ENCODE results near the gene INTS2.

Gene INTS2

GRCh38 chr17:61842899-61843298, 84.9 kb downstream of the INTS2 start:
- H3K9ac ChIP-seq (ENCODE audit: low read length), result no peak overlapping the region
- H3K4me3 ChIP-seq (ENCODE audit: low read length), result no peak overlapping the region
- H3K36me3 ChIP-seq (ENCODE audit: control insufficient read depth, insufficient read depth, low read length), result no peaks in the 10 kb centered on the region
- H3K27ac ChIP-seq (ENCODE audit: low read depth, low read length), result no peak overlapping the region
- no peaks in the 10 kb centered on the region for H3K4me1 ChIP-seq (ENCODE audit: control insufficient read depth, insufficient read depth, low read length)
- H3K27me3 ChIP-seq (ENCODE audit: control insufficient read depth, insufficient read depth, low read length), result no peaks in the 10 kb centered on the region

- Histone ChIP-seq H3K27me3 (ENCODE audit: control insufficient read depth, insufficient read depth, low read length) (no peaks in the 10 kb centered on the region), H3K36me3 (ENCODE audit: control insufficient read depth, insufficient read depth, low read length) (no peaks in the 10 kb centered on the region), H3K9ac (ENCODE audit: low read length) (no peak overlapping the region), H3K4me3 (ENCODE audit: low read length) (no peak overlapping the region), H3K4me1 (ENCODE audit: control insufficient read depth, insufficient read depth, low read length) (no peaks in the 10 kb centered on the region), H3K27ac (ENCODE audit: low read depth, low read length) (no peak overlapping the region)
Measured at GRCh38 chr17:61839300-61839786, 88.4 kb downstream of the INTS2 start.

DNA sequence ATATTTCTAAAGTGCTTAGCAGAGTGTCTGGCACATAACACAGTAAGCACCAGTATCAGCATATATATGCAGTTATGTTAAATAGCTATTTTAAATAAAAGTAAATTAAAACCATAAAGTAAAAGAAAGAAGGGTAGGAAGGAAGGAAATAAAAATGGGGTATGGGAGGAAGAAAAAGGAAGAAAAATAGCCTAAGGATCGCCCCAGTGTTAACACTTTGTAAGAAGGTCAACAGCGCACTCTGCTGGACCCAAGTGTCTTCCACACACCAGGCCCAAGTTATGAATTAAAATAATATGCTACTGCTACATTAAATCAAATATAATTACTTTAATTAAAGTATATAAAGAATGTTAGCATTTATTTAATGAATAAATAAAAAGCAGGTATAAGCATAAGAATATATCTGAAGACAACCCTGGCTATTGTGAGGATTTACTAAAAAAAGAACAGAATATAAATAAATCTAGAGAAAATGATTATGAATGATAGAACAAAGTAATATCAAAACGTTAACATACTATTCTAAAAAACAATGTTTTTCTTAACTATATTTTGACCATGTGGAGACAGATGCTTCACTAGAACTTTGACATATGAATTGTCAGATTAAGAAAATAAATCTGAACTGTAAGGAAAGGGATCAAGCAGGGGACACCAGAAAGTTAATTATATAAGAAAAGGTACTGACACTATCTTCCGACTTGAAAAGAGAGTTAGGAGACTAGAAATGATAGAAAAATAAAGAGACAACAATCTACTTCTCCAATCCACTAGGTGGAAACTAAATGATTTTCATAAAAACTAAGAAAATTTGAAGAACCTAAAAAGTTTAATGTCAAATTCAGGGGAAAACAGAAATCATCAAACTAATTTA, 90.4 kb downstream of the INTS2 start:
- no peaks in the 10 kb centered on the region for H3K27me3 ChIP-seq (ENCODE audit: control insufficient read depth, insufficient read depth, low read length)
- H3K9ac ChIP-seq (ENCODE audit: low read length), result no peak overlapping the region
- H3K4me3 ChIP-seq (ENCODE audit: low read length), result no peak overlapping the region
- no peaks in the 10 kb centered on the region for H3K4me1 ChIP-seq (ENCODE audit: control insufficient read depth, insufficient read depth, low read length)
- H3K36me3 ChIP-seq (ENCODE audit: control insufficient read depth, insufficient read depth, low read length), result no peaks in the 10 kb centered on the region
- H3K27ac ChIP-seq (ENCODE audit: low read depth, low read length), result no peak overlapping the region

GRCh38 chr17:61836266-61837174, 91.3 kb downstream of the INTS2 start:
- Histone ChIP-seq H3K27me3 (ENCODE audit: control insufficient read depth, insufficient read depth, low read length) (no peaks in the 10 kb centered on the region), H3K4me3 (ENCODE audit: low read length) (no peak overlapping the region)

DNA sequence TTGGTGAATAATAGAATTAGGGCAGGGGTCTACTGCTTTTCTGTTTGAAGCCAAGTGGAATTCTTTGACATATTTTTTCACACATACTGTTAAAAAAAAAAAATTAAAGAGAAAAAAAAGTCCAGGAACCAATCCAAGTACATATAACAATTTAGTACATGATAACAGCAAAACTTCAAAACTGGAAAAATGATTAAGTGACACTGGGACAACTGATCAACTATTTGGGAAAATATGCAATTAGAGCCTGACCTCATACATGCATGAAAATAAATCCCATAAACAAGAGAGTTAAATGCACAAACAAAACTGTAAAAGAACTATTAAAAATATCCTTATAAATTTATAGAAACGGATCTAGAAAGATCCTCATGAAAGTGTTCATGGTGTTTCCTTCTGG, 92.2 kb downstream of the INTS2 start:
- Histone ChIP-seq H3K27me3 (ENCODE audit: control insufficient read depth, insufficient read depth, low read length) (no peaks in the 10 kb centered on the region), H3K9ac (ENCODE audit: low read length) (no peak overlapping the region), H3K27ac (ENCODE audit: low read depth, low read length) (no peak overlapping the region), H3K4me1 (ENCODE audit: control insufficient read depth, insufficient read depth, low read length) (no peaks in the 10 kb centered on the region), H3K36me3 (ENCODE audit: control insufficient read depth, insufficient read depth, low read length) (no peaks in the 10 kb centered on the region), H3K4me3 (ENCODE audit: low read length) (no peak overlapping the region)

More at GRCh38 chr17:61836266-61837174, 91.3 kb downstream of the INTS2 start:
- Histone ChIP-seq H3K9ac (ENCODE audit: low read length) (no peak overlapping the region), H3K4me1 (ENCODE audit: control insufficient read depth, insufficient read depth, low read length) (no peaks in the 10 kb centered on the region), H3K27ac (ENCODE audit: low read depth, low read length) (no peak overlapping the region), H3K36me3 (ENCODE audit: control insufficient read depth, insufficient read depth, low read length) (no peaks in the 10 kb centered on the region)

DNA sequence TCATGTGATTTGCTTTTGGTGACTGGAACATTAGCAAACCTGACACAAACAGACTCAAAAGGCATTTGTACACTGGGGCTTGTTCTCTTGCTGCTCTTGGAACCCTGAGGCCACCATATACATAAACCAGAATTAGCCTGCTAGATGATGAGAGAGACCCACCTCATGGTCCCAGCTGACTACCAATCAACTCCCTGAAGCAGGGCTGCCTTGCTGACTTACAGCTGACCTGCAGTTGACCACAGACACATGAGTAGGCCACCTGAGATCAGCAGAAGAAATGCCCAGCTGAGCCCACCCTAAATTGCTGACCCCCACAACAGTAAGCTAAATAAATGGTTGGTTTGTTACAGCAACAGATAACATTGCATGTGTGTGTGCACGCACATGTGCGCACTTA, 93.2 kb downstream of the INTS2 start:
- H3K4me1 ChIP-seq (ENCODE audit: control insufficient read depth, insufficient read depth, low read length), result no peaks in the 10 kb centered on the region
- H3K27me3 ChIP-seq (ENCODE audit: control insufficient read depth, insufficient read depth, low read length), result no peaks in the 10 kb centered on the region
- no peaks in the 10 kb centered on the region for H3K36me3 ChIP-seq (ENCODE audit: control insufficient read depth, insufficient read depth, low read length)
- H3K9ac ChIP-seq (ENCODE audit: low read length), result no peak overlapping the region
- no peak overlapping the region for H3K4me3 ChIP-seq (ENCODE audit: low read length)
- no peak overlapping the region for H3K27ac ChIP-seq (ENCODE audit: low read depth, low read length)

DNA sequence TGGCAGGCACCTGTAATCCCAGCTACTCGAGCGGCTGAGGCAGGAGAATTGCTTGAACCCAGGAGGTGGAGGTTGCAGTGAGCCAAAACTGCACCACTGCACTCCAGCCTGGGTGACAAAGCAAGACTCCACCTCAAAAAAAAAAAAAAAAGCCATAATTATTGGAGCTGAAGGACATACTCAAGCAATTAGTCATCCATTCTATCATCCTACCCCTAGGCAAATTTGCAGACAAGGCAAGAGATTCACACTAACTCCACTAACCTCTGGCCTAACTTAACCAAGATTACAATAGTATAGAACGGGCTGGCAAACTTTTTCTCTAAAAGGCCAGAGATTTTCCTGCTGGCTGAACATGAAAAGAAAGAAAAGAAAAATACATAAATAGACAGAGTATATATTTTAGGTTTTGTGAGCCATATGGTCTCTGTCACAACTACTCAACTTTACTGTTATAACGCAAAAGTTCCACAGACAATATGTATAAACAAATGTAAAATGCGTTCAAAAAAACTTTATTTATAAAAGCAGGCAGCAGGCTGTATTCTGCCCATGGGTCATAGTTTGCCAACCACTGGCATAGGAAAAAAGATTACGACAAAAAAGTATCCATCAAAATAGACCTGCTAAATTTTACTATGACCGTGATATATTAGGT, 94.1 kb downstream of the INTS2 start:
- Histone ChIP-seq H3K4me1 (ENCODE audit: control insufficient read depth, insufficient read depth, low read length) (no peaks in the 10 kb centered on the region), H3K9ac (ENCODE audit: low read length) (no peak overlapping the region), H3K36me3 (ENCODE audit: control insufficient read depth, insufficient read depth, low read length) (no peaks in the 10 kb centered on the region), H3K27me3 (ENCODE audit: control insufficient read depth, insufficient read depth, low read length) (no peaks in the 10 kb centered on the region), H3K27ac (ENCODE audit: low read depth, low read length) (no peak overlapping the region), H3K4me3 (ENCODE audit: low read length) (no peak overlapping the region)

- H3K4me3 ChIP-seq (ENCODE audit: low read length), result no peak overlapping the region
- H3K27ac ChIP-seq (ENCODE audit: low read depth, low read length), result no peak overlapping the region
- H3K27me3 ChIP-seq (ENCODE audit: control insufficient read depth, insufficient read depth, low read length), result no peaks in the 10 kb centered on the region
- H3K4me1 ChIP-seq (ENCODE audit: control insufficient read depth, insufficient read depth, low read length), result no peaks in the 10 kb centered on the region
- H3K9ac ChIP-seq (ENCODE audit: low read length), result no peak overlapping the region
- no peaks in the 10 kb centered on the region for H3K36me3 ChIP-seq (ENCODE audit: control insufficient read depth, insufficient read depth, low read length)
Measured at GRCh38 chr17:61832463-61832862, 95.3 kb downstream of the INTS2 start.

DNA sequence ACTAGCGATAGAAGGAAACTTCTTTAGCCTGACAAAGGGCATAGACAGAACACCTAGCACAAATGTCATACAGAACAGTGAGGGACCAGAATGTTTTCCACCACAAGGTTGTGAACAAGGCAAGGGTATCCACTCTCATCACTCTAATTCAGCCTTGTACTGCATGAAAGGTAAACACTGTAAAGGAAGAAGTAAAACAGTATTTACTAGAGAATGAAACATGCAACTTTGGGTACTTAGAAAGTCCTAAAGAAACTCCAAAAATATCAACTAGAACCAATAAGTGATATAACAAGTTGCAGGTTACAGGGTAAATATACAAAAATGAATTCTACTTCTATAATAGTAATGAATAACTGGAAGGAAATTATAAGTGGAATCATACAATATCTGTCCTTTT, 96.7 kb downstream of the INTS2 start:
- H3K4me1 ChIP-seq (ENCODE audit: control insufficient read depth, insufficient read depth, low read length), result no peaks in the 10 kb centered on the region
- H3K27me3 ChIP-seq (ENCODE audit: control insufficient read depth, insufficient read depth, low read length), result no peaks in the 10 kb centered on the region
- H3K4me3 ChIP-seq (ENCODE audit: low read length), result no peak overlapping the region
- H3K36me3 ChIP-seq (ENCODE audit: control insufficient read depth, insufficient read depth, low read length), result no peaks in the 10 kb centered on the region
- no peak overlapping the region for H3K9ac ChIP-seq (ENCODE audit: low read length)
- H3K27ac ChIP-seq (ENCODE audit: low read depth, low read length), result no peak overlapping the region

GRCh38 chr17:61828694-61829093, 99.1 kb downstream of the INTS2 start:
- no peaks in the 10 kb centered on the region for H3K4me1 ChIP-seq (ENCODE audit: control insufficient read depth, insufficient read depth, low read length)
- no peaks in the 10 kb centered on the region for H3K27me3 ChIP-seq (ENCODE audit: control insufficient read depth, insufficient read depth, low read length)
- no peak overlapping the region for H3K4me3 ChIP-seq (ENCODE audit: low read length)
- no peak overlapping the region for H3K9ac ChIP-seq (ENCODE audit: low read length)
- H3K27ac ChIP-seq (ENCODE audit: low read depth, low read length), result no peak overlapping the region
- no peaks in the 10 kb centered on the region for H3K36me3 ChIP-seq (ENCODE audit: control insufficient read depth, insufficient read depth, low read length)

- H3K9ac ChIP-seq (ENCODE audit: low read length), result no peak overlapping the region
- no peaks in the 10 kb centered on the region for H3K27me3 ChIP-seq (ENCODE audit: control insufficient read depth, insufficient read depth, low read length)
- no peaks in the 10 kb centered on the region for H3K4me1 ChIP-seq (ENCODE audit: control insufficient read depth, insufficient read depth, low read length)
- no peaks in the 10 kb centered on the region for H3K36me3 ChIP-seq (ENCODE audit: control insufficient read depth, insufficient read depth, low read length)
- H3K4me3 ChIP-seq (ENCODE audit: low read length), result no peak overlapping the region
- H3K27ac ChIP-seq (ENCODE audit: low read depth, low read length), result no peak overlapping the region
Measured at GRCh38 chr17:61827649-61828395, 100.0 kb downstream of the INTS2 start.
